CD4-positive, alpha-beta T cell treated with Interleukin-21 for 1 hour (primary cell): ENCODE measurements around the gene GRID1.
"Not testable (repeated sequence)": the region's sequence is repeated elsewhere in the genome, so short reads cannot be mapped to it uniquely, and the experiment has no call there.

Experiments used
- DNase-seq: peaks from one replicate; pipeline ENCODE4 v3.0.0-alpha.2; 2020

The GRID1 gene

DNA sequence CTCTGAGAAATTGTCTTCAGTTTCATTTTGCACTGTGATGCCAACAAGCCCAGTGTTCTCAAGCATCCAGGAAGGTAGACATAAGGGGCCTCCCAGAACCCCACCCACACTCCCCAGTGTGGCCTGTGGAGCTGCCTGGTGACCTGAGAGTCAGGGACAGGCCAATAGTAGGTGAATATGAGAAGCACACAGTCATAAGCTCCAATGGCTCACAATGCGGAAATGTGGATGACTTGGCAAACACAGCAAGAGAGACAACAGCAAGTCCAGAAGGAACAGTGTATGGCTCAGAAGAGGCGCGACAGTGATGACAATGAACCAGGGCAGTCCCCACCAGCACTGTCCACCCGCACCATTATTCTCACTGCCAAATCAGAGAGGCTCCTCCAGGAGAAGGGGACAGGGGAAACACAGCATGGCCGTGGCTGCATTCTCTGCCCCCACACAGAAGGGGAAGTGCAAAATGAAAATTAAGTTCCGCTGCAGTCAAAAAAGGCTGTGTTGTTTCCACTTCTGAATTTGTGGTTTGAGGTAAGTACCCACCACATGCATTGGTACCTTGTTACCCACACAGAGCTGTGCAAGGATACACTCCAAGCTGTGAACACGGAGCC lies 419.8 kb downstream of the GRID1 start:
- DNase-seq = no peak

DNA sequence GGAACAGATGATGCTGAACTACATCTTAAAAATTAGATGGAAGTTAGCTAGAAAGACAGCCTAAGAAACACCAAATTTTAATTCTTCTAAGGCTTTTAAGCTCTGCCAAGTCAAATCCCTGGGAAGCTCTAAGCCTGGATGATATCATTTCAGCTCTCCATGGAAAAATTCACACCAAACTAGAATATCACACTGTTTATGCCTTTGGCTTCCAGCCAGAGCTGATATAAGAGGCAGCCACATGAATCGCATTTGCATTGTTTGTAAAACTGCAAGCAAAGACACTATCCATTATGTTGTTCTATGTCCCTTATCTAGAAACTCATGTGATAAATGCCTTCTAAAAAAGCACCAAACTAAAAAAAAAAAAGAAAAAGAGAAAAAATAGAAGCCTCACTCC lies 430.4 kb downstream of the GRID1 start:
- no peak for DNase-seq

DNA sequence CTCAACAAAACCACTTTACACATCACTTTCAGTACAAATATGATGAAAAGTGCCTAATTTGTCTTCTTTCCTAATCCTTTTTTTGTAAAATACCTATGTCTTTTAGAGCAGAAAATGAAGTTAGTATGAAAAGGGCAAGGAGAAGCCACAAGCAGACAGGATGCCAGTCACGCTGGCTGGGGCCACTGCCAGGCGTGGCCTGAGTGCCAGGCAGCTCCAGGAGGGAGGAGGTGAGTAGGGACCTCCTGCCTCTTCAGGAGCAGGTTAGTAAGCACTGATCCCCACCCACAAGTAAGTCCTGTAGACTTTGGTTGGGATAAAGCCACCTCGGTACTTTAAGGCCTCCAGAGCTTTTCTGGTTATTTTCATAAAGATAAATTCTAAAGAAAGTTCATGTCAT lies 432.0 kb downstream of the GRID1 start:
- DNase-seq = no peak

DNA sequence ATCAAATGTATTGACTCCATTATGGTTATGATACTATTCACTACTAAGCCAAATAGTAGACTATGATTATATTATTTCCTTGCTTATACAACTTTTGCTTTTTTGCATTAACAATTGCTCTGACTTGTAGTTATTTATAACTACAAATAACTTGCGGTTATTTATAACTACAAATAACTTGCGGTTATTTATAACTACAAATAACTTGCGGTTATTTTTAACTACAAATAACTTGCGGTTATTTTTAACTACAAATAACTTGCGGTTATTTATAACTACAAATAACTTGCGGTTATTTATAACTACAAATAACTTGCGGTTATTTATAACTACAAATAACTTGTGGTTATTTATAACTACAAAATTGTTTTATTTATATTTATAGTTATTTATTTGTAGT lies 436.6 kb downstream of the GRID1 start:
- not testable (repeated sequence) for DNase-seq

DNA sequence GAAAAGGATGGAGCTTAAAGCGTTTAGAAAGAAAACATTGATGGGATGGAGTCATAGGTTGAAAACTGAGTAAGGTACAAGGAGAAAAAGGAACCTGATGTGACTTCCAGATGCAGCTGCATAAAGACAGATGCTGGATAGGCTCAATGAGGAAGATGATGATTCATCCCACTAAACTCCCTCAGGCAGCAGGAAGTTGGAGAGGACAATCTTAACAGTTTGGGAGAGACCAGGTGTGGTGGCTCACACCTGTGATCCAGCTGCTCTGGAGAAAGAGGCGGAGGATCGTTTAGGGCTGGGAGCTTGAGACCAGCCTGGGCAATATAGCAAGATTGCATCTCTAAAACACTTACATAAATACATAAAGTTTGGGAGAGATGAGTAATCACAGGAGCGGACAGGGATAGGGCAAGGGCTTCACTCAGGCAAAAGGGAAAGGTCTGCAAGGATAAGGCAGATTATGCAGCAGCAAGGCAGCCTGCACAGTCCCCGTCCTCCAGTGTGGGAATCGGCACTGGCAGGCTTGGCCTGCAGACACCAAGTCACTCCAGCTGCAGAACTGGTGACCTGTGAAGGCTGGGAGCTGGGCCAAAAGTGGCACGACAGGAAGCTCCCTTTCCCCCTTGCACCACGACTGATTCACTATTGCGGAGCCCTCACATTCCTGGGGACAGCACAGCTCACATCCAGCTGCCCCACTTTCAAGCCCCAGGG lies 438.5 kb downstream of the GRID1 start:
- DNase-seq = no peak

DNA sequence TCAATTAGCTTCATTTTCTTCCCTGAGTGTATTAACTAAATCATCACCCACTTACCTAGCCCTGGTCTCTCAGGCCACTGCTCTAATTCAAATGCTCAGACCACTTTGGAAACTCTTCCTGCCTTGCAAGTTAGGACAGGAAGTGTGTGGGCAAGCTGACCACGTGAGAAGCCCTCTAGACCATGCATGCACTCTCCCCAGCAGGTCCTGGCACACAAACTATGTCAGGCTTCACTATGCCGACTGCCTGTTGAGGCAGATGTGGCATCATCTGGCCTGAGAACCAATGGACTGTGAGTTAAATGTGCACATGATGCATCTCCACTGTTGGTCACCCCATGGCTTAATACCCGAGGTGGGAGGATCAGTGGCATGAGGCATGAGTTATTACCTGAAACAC lies 439.6 kb downstream of the GRID1 start:
- no peak for DNase-seq

DNA sequence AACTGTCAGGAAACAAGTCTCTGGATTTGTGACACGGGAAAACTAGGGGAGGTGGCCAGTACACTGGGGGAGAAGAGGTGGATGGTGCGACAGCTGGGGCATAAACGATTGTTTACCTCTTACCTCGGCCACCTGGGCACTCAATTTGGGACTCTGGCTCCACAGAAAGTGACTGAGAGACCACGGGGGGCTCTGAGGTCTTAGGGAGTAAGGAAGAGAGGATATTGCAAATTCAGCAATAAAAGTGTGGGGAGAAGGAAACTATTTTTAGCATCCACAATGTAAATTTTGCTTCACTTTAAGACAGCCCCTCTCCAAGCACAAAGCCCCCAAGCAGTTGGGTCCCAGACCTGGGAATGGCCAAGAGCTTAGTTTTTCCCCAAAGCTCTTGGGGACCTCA lies 440.5 kb downstream of the GRID1 start:
- DNase-seq = no peak

DNA sequence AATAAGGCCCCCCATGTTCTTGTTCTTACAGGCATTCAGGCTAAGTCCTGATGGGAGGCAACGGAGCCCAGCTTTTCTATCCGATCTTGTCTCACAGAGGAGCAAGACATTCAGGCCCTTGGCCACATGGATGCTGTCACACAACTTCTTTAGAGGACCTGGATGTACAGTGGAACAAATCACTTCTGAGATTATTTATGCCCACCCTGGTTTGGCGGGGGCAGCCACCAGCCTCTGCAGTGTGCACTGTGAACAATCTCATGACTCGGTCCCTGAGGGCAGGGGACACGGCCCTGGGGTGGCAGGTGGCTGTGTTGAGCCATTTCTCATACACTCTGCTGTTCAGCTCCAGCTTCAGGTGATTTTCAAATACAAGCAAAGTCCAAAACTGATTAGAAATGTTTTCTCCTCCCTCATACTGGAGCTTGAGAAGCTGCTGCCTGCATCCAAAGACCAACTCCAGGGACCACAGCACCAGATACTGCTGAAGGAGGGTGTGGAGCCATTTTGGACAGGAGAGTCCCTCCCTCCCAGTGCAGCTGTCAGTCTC lies 441.3 kb downstream of the GRID1 start:
- DNase-seq = no peak

DNA sequence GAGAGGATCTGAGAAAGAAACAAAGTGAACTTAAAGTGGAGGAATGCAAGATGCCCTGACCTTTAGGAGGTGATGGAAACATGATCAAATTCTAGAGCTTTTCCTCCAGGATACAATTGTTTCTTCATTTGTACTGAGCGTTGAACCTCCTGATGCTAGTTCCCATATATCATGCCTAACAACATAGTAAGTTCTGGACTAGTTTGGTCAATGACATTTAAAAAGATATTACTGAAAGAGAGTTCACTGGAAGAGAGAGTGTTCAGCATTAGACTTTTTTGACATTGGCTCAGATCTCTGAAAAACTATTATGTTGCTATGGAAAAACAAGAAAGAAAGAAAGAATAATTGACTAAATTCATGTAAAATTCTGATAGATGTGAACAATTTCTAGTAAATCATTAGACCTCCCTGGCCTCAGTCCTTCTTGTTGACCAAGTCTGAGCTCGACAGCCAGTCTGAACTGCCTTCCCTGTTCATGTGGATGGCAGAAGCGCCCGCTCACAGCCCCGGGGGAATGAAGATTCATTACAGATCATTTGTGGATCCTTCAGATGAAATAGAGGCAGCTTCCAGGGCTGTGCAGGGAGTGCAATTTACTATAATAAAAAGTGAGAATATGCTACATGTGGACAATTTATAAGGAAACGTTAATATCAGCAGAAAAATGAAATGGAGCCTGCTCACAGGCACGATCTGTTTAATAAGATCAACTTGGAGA lies 442.1 kb downstream of the GRID1 start:
- DNase-seq = no peak

DNA sequence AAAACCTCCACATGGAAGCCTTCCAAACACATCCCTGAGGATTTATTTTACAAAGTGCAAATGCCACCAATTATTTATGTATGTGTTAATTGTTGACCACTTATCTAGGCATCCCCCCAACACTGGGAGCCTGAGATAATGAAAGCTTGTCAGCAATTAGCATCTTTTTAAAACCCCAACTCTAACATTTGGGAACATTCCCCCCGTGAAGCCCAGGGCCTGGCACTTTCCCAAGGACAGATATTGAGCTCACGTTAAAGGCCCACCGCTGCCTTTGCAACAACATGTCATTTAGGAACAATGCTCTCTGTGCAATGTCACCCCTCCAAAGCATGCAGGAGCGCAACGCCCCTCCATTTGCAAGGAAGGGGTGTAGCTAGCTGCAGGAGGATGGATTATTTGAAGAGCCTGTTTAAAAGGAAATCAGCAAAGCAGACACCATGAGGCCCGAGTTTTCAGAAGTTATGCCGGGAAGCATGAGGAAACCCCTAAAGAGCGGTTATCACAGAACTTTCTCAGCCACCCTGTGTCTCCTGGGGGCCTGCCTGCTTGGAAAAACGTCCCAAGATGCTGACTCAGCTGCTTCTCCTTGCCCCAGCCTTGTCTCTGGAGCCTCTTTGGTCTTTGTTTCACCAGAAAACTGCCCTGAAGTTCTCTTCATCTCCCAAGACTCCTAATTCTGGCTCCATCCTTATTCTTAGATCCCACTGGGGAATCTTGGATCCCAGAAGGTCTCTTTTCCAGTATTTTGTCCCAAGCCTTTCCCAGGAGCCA lies 444.1 kb downstream of the GRID1 start:
- no peak for DNase-seq

DNA sequence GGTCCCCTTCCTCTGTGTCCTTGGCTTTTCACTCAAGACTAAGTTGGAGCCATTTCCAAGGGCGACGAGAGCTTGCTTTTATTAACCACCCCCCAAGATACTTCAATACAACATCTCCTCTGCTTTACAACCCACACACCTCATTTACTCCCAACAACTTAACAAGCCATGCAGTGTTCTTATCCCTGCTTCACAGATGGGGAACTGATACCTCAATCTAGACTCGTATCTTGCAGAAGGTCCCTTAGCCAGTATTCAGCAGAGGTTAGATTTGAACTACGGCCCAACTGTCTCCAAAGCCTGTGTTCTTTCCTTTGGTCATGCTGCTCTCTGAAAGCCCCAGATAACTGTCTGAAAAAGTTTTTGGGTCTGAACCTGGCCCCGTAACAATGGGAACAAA lies 444.8 kb downstream of the GRID1 start:
- DNase-seq = no peak

DNA sequence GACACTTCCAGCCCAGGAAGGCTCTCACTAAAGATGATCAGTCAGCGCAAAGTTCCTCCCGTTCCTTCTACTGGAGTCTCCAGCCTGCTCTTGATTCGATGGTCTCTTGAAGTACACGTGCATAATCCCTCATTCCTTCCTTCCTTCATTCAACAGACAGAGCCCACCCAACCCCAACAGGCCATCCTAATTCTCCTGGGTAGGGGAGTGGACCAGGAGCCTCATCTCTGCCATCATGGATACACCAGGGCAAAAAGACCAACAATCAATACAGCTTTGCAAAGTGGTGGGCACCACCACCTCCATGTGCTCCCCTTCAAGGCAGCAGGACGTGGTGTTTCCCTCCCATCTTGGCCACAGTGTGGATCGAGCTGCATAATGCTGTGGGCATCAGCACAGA lies 446.3 kb downstream of the GRID1 start:
- DNase-seq = no peak

DNA sequence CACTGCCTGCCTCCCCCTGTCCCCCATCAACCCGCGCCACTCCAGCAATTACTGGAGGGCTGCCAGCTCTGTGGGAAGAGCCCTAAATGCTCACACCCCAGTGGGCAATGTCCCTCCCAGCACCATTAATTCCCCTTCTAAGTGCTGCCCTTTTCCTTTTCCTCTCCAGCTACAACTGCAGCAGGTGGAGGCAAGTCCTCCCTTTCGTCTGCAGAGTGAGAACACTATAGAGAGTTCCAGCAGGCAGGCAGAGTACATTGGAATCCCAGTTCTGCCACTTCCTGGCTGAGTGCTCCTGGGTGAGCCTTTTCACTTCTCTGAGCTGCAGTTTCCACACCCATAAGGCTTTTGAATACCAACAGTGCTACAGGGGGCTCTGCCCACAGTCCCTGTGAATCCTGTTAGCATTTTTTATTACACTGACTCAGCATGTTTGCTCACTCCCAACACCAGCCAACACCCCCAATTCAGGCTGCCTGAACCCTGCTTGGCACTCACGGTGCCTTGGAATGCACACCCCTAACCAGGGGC lies 447.0 kb downstream of the GRID1 start:
- no peak for DNase-seq

DNA sequence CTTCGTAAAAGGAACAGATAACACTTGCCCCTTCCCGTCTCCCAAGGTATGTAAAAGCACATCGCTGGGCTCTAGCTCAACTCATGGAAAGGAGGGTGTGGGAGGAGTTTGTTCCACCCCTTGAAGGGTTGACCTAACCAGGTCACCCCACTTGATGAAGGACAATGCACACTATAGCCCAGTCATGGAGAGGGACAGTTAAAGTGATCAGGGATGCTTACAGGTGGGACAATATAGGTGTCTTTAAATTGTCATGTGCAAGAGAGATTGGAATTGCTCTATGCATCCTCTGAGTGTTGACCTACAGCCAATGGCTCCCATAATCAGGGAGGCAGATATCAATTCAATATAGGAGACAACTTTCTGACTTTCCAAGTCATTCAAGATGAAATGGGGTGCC lies 448.2 kb downstream of the GRID1 start:
- DNase-seq = no peak

DNA sequence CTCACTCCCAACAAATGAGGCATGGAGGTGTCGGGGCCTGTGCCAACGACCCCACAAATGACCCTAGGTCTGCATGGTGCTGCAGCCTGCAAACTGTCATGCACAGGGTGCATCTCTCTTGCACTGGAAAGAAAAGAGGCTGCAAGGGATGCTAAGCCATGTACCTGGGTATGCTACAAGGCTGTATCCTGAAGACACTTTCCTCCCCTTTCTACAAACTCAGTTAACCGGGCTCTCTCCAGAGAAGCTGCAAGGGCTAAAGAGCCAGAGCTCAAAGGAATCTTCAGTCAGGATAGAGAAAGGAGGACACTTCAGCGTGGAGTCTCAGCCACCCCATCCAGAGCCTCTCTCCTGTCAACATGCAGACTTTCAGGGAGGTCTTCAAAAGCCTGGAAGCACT lies 449.0 kb downstream of the GRID1 start:
- DNase-seq = no peak

DNA sequence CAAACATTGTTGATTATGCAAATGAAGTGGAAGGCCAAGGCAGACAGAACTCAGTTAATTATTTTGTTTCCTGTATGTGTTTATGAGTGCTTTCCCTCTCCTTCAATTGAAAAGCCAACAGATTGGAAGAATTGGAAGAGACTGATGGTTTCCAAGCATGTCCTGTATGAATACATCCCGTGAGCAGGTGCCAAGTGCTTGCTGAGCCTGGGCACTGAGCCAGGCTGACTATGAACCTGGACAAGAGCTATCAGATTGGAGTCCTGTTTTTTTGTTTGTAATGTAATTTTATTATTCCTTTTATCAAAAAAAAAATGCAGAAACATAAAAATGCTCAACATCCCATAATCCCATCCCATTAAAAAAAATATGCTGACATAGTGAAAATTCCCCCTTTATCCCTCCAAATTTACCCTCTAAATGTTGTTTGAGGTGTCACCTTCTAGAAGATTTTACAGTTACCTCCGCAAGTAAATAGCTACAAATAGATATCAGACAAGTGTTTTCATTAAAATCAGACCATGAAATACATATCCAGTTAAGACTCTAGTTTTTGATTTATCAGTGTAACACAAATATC lies 449.5 kb downstream of the GRID1 start:
- no peak for DNase-seq

DNA sequence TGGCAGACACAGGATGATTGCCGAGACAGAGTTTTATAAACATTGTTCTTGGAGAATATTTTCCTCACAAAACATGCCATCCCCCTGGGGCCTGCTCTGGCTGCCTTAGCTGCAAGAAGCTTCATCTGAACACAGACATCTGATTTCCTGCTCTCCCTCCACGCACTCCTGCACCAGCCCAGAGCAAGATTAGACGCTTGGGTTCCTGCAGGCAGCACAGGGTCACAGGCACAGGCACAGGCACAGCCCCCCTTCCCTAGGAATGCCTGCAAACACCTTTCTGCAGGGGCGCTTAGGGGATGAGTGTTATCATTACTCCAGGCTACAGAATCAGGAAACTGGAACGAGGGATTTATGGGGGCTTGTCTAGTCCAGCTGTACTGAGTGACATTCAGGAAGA lies 450.3 kb downstream of the GRID1 start:
- no peak for DNase-seq

DNA sequence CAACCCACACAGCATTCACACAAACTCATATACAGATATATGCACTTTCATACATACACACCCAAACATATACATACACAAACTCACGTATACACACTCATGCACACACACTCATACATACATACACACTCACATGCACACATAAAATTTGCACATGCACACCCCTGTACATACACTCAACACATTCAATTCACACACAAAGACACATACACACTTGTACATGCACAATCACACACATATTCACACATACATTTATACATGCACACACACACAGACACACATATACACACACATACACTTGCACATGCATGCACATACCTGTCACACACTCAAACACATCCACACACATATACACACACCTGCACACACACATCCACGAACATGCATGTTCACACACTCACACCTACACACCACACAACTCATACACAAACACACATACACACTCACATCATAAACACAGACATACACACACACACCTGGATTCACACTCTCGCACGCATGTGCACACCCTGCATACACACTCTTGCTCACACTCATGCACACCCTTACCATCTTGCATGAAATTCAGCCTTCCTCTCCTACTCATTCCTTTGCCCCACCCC lies 451.2 kb downstream of the GRID1 start:
- no peak for DNase-seq

DNA sequence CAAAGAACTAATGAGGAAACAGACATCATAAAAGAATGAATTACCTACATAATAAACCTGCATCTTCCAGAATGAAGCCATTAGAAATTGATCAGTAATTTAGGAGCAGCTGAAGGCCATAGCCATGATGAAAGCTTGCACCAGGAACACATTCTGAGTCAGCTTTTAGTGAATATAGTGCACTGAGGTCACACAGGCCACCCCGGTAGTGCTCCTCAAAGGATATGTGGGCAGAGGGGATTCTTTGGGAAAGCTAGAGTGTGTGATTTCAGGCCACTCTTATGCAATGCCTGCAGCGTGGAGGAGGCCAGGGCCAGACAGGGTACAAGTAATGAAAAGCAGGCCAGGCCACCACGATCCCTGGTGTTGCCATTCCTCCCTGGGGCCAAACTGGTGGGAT lies 451.9 kb downstream of the GRID1 start:
- no peak for DNase-seq

DNA sequence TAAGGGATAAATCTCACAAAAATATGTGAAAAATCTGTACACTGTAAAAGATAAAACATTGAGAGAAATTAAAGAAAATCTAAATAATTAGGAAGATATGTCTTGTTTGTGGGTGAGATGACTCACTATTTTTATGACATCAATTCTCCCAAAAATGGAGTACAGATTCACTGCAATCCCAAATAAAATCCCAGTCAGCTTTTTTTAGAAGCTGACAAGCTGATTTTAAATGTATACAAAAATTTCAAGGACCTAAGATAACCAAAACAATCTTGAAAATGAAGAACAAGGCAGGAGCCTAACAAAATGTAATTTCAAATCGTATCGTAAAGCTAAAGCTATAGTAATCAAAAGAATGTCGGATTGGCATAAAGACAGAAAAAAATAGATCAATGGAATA lies 458.1 kb downstream of the GRID1 start:
- DNase-seq = no peak

DNA sequence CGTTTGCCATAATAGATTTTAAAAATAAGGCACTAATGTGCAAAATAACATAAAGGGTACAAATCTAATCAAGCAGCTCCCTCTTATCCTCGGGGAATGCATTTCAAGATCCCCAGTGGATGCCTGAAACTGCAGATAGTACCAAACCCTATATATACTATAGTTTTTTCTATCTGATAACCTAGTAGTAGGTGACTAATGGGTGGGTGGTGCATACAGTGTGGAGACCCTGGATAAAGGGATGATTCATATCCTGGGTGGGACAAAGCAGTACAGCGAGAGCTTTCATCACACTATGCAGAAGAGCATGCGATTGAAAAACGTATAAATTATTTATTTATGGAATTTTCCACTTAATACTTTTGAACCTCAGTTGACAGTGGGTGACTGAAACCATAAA lies 464.5 kb downstream of the GRID1 start:
- DNase-seq = no peak

DNA sequence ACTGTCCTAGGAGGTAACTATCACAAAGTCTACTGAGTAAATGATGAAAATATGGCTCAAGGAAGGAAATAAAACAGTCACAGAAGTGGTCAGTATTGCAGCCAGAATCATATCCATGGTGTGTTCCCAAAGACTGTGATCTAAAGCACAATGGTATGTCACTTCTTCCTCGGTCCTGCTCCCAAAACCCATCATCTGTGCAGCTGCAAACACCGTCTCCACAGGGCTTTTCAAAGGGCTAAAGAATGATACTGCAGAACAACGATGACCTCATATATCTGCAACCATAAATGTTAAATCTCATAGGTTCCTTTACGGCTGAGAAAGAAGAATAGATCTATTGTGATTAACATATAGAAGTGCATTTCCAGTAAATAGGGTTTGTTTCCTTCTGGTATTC lies 465.0 kb downstream of the GRID1 start:
- DNase-seq = no peak
